Neural cell (in vitro differentiated cells): ENCODE results near the gene EPS15.

Source experiments
- CTCF ChIP-seq: fragments of 450-650 bp; IDR thresholded peaks from 2 replicates; pipeline ENCODE4 v1.5.1; 2014; ENCODE audit warnings: antibody characterized with exemption, mild to moderate bottlenecking, moderate library complexity; ENCODE audit not compliant: poor library complexity, severe bottlenecking
- EP300 ChIP-seq: fragments of 450-650 bp; conservative IDR thresholded peaks from 2 replicates; pipeline ENCODE4 v1.6.1; 2014; ENCODE audit warnings: antibody characterized with exemption, mild to moderate bottlenecking, moderate library complexity; ENCODE audit not compliant: poor library complexity, severe bottlenecking
- POLR2AphosphoS5 ChIP-seq: IDR thresholded peaks from 2 replicates; pipeline ENCODE4 v1.6.1; 2012

- TF ChIP-seq POLR2AphosphoS5 (no peak), EP300 (no peak), CTCF (no peak)
Observed at GRCh38 chr1:51537568-51537967, 18.5 kb upstream of the EPS15 start.
